C4-2B (cell line): ENCODE data around the gene SYNGR4.
A peak's percentile ranks its signal among the peaks of the same experiment; 100 is the strongest.

Source experiments
- H3K27ac ChIP-seq: fragments of 450-650 bp; 2 replicates; pipeline ENCODE4 v1.5.1; 2017
- CTCF ChIP-seq: fragments of 450-650 bp; conservative IDR thresholded peaks from 2 replicates; pipeline ENCODE4 v1.5.1; 2017; ENCODE audit warnings: mild to moderate bottlenecking
- ZFX ChIP-seq: fragments of 450-650 bp; IDR thresholded peaks from 2 replicates; pipeline ENCODE4 v1.6.1; 2017

SYNGR4 gene

GRCh38 chr19:48417421-48417820 lies 53.3 kb downstream of the SYNGR4 start:
- H3K27ac ChIP-seq = no peak overlapping the region
- TF ChIP-seq ZFX (no peak), CTCF (no peak)

GRCh38 chr19:48418317-48419064 lies 54.3 kb downstream of the SYNGR4 start:
- no peak for TF ChIP-seq ZFX
- no peak for TF ChIP-seq CTCF
- H3K27ac ChIP-seq = no peak overlapping the region

GRCh38 chr19:48419158-48419920 lies 55.2 kb downstream of the SYNGR4 start:
- H3K27ac ChIP-seq = no peak overlapping the region
- TF ChIP-seq CTCF (no peak), ZFX (no peak)

GRCh38 chr19:48421548-48421947 lies 57.4 kb downstream of the SYNGR4 start:
- H3K27ac ChIP-seq = peak overlapping the region; percentile 87
- no peak for TF ChIP-seq ZFX
- TF ChIP-seq CTCF = no peak

DNA sequence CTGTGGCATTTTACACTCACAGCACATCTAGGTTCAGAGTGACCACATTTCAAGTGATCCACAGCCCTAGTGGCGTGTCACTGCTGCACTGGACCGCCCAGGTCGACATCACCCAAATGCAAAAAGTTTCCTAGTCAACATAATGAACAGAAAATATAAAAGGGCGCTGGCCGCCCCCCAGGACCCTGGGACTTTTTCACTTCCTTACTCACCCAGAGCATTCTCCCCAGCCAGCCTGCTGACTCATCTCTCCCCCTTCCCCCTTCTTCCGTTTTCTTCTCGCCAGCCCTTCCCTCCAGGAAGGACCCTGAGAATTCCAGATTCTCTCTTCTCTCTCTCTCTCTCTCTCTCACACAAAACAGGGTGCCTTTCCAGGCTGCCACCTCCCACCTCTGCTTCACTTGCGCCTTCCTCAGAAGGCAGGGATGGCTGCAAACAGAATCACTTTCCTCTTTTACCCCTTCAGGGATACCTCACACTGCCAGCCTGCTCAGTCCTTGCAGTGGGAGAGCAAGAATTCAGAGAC lies 60.6 kb downstream of the SYNGR4 start:
- H3K27ac ChIP-seq = no peak overlapping the region; the same call in 1 of the 2 replicates
- TF ChIP-seq ZFX = no peak
- TF ChIP-seq CTCF = no peak
